Measurements from ENCODE around the gene FLNB. TPM values are rescaled to one million over a fixed set of nuclear protein-coding genes. Genes with fewer than 3 reads are reported as not detected.

The FLNB gene
- total RNA-seq, 2 donors from 2014 or later = 104 to 121 TPM

DNA sequence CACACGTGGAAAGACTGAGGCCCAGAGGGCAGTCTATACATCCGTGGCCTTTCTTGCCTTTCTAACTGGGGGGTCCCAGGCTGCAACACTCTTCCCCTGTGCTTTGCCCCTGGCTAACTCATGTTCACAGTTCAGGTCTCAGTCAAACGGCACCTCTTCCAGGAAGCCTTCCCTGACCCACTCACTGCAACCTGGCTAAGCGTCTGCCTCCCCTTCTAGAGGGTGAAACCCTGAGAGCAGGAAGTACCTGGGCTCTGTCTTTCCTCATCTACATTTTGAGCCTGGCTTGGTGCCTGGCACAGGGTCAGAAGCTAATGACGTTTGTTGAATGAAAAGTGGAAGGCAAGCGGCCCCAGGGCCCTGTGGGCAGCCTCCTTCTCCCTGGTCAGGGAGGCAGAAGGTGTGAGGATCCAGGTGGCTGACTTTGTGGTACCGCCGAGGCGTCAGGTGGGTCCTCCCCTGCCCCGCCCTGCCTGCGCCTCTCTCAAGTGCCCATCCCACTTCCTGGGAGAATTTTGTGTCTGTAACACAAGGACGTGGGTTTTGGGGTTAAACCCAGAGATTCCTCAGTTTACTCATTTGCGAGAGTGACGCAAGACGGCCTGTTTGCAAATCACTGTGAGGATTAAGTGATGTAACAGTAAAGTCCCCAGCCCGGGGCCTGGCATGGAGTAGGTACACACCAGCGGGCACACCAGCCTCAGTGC is 170.5 kb downstream of the FLNB start:
- Histone ChIP-seq H3K4me1 (peaks cover 49% of the 10 kb centered on the region), H3K27me3 (no peaks in the 10 kb centered on the region), H3K4me3 (no peak overlapping the region), H3K9me3 (no peaks in the 10 kb centered on the region), H3K36me3 (replicated peaks in 1 of 2; ENCODE audit: insufficient read depth in 1 of 2, low read depth in 2 of 2) (no peaks in the 10 kb centered on the region), H3K27ac (no peak overlapping the region)
- 67 to 74% methylated on average over 12 to 17 of the region's 17 CpGs for WGBS, 2 donors
- no peak for TF ChIP-seq POLR2A (IDR thresholded peaks at IDR 0.05)
- no peak for ATAC-seq
- DNase-seq = no peak
- intact Hi-C loops (cut with DNase I) = no loop called here

DNA sequence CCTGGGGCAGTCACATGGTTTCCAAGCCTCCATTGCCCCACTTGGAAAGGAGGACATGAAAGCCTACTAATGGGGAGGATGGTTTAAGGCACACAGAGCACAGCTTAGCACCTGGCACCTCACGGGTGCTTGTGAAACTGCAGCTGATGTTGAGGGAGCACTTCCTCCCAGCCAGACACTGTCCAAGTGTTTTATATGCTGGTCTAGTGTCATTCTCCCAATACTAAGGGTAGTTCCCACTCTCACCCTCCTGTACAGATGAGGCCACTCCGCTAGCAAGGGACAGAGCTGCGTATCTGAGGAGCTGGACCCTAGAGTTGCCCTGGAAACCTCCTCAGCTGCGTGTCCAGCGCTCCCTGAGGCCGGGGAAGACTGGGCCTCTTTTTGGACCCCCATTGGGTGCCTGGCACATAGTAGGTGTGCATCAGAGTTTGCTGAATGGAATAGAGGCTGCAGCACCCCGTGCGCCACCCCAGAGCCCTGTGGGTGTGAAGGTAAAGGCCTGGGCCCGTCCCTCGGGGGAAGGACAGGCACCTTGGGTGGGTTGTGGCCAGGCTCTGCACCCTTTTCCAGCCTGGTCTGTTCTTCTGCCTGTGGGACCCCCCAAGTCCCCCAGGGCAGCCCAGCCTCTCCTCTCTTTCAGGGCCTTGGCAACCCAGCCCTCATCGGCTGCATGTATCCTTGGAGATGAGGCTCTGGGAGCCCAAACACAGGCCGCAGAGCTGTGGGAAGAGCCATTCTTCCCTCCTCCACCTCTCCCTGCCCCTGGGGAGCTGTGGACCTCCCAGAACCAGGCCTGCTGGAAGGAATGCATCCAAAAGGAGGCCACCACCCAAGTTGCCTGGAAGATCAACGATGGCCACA is 171.2 kb downstream of the FLNB start:
- no peak overlapping the region for H3K27ac ChIP-seq
- no peak for DNase-seq
- ATAC-seq = no peak
- 83 to 100% methylated on average over 3 to 11 of the region's 13 CpGs for WGBS, 2 donors
- no peaks in the 10 kb centered on the region for H3K27me3 ChIP-seq
- peaks cover 41% of the 10 kb centered on the region for H3K4me1 ChIP-seq
- no peaks in the 10 kb centered on the region for H3K36me3 ChIP-seq (replicated peaks in 1 of 2; ENCODE audit: insufficient read depth in 1 of 2, low read depth in 2 of 2)
- TF ChIP-seq POLR2A (IDR thresholded peaks at IDR 0.05) = no peak
- TF ChIP-seq, protein P1, sequence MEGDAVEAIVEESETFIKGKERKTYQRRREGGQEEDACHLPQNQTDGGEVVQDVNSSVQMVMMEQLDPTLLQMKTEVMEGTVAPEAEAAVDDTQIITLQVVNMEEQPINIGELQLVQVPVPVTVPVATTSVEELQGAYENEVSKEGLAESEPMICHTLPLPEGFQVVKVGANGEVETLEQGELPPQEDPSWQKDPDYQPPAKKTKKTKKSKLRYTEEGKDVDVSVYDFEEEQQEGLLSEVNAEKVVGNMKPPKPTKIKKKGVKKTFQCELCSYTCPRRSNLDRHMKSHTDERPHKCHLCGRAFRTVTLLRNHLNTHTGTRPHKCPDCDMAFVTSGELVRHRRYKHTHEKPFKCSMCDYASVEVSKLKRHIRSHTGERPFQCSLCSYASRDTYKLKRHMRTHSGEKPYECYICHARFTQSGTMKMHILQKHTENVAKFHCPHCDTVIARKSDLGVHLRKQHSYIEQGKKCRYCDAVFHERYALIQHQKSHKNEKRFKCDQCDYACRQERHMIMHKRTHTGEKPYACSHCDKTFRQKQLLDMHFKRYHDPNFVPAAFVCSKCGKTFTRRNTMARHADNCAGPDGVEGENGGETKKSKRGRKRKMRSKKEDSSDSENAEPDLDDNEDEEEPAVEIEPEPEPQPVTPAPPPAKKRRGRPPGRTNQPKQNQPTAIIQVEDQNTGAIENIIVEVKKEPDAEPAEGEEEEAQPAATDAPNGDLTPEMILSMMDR (IDR thresholded peaks at IDR 0.05) = no peak
- H3K4me3 ChIP-seq = no peak overlapping the region
- intact Hi-C loops (cut with DNase I) = no loop called here
- H3K9me3 ChIP-seq = no peaks in the 10 kb centered on the region

- ATAC-seq = no peak
- no peak overlapping the region for H3K27ac ChIP-seq
- intact Hi-C loops (cut with DNase I) = no loop called here
- no peaks in the 10 kb centered on the region for H3K9me3 ChIP-seq
- DNase-seq = no peak
- WGBS, 2 donors = 81 to 84% methylated on average over 1 to 12 of the region's 12 CpGs
- no peak overlapping the region for H3K4me3 ChIP-seq
- no peaks in the 10 kb centered on the region for H3K36me3 ChIP-seq (replicated peaks in 1 of 2; ENCODE audit: insufficient read depth in 1 of 2, low read depth in 2 of 2)
- TF ChIP-seq, protein P1 (IDR thresholded peaks at IDR 0.05) = no peak
- no peak for TF ChIP-seq POLR2A (IDR thresholded peaks at IDR 0.05)
- no peaks in the 10 kb centered on the region for H3K27me3 ChIP-seq
- peaks cover 33% of the 10 kb centered on the region for H3K4me1 ChIP-seq
Measured at GRCh38 chr3:58180099-58180880, 172.1 kb downstream of the FLNB start.

- no peaks in the 10 kb centered on the region for H3K9me3 ChIP-seq
- H3K36me3 ChIP-seq (replicated peaks in 1 of 2; ENCODE audit: insufficient read depth in 1 of 2, low read depth in 2 of 2) = no peaks in the 10 kb centered on the region
- TF ChIP-seq, protein P1 (IDR thresholded peaks at IDR 0.05) = no peak
- no peak for TF ChIP-seq POLR2A (IDR thresholded peaks at IDR 0.05)
- no peak overlapping the region for H3K27ac ChIP-seq
- 88 to 100% methylated on average over 1 of the region's 1 CpG for WGBS, 2 donors
- no peak for DNase-seq
- no peak overlapping the region for H3K4me3 ChIP-seq
- peaks cover 25% of the 10 kb centered on the region for H3K4me1 ChIP-seq
- no peak for ATAC-seq
- intact Hi-C loops (cut with DNase I) = no loop called here
- H3K27me3 ChIP-seq = no peaks in the 10 kb centered on the region
Measured at GRCh38 chr3:58180940-58181587, 172.8 kb downstream of the FLNB start.
